Endothelial cell of umbilical vein (primary cell): ENCODE data around the gene AHRR.

Experiments
- FOS ChIP-seq: IDR thresholded peaks from 2 replicates; pipeline ENCODE4 v1.6.1; 2011; ENCODE audit warnings: mild to moderate bottlenecking, low read length, moderate library complexity, borderline replicate concordance; ENCODE audit not compliant: insufficient read depth
- TF ChIP-seq, protein P1 (sequence below), 2 donors: IDR thresholded peaks; 1 replicate in 1 of 2; 2 replicates in 1 of 2; pipeline ENCODE4 v1.5.1; 2011; ENCODE audit warnings: low read length in 2 of 2, mild to moderate bottlenecking in 2 of 2, moderate library complexity in 2 of 2, control low read depth in 1 of 2, inconsistent platforms in 1 of 2, low read depth in 1 of 2; ENCODE audit not compliant: insufficient read depth in 1 of 2; ENCODE audit errors: extremely low read depth in 1 of 2

DNA sequence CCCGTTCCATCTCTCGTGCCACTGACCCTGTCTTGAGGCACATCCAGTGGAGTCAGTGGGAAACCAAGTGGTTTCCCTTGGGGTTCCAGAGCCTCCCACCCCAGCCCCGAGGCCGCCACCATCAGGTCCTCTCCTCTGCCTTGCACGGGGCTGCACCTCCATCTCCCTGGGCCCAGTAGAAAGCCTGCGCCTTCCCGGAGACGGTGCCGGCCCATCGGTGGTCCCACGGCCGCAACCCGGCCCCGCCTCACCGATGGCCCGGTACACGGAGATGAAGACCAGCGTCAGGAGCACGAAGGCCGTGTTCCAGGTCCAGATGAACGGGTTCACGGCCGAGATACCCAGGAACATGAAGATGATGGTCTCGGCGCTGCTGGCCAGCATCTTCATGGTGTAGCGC, 161.5 kb downstream of the AHRR start:
- TF ChIP-seq, protein P1, sequence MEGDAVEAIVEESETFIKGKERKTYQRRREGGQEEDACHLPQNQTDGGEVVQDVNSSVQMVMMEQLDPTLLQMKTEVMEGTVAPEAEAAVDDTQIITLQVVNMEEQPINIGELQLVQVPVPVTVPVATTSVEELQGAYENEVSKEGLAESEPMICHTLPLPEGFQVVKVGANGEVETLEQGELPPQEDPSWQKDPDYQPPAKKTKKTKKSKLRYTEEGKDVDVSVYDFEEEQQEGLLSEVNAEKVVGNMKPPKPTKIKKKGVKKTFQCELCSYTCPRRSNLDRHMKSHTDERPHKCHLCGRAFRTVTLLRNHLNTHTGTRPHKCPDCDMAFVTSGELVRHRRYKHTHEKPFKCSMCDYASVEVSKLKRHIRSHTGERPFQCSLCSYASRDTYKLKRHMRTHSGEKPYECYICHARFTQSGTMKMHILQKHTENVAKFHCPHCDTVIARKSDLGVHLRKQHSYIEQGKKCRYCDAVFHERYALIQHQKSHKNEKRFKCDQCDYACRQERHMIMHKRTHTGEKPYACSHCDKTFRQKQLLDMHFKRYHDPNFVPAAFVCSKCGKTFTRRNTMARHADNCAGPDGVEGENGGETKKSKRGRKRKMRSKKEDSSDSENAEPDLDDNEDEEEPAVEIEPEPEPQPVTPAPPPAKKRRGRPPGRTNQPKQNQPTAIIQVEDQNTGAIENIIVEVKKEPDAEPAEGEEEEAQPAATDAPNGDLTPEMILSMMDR (IDR thresholded peaks at IDR 0.05; ENCODE audit: extremely low read depth in 1 of 2, insufficient read depth in 1 of 2, low read depth in 1 of 2, low read length in 2 of 2), result no peak
- TF ChIP-seq FOS, result no peak
